H9 (cell line): Measurements from ENCODE around the gene PRR11. TPM values are rescaled to one million over a fixed set of nuclear protein-coding genes. Genes with fewer than 3 reads are reported as not detected.

Experiments used
- DNase-seq: peaks from one replicate; pipeline ENCODE4 v3.0.0-alpha.2; 2017
- H2AFZ ChIP-seq: one replicate; pipeline ENCODE4 v1.6.1; 2013; ENCODE audit warnings: mild to moderate bottlenecking, low read length, control low read depth, moderate library complexity
- H2AK5ac ChIP-seq: 2 replicates; pipeline ENCODE4 v1.6.1; 2013; ENCODE audit warnings: low read length, control low read depth, mixed read lengths; ENCODE audit not compliant: insufficient read length
- H2BK120ac ChIP-seq: one replicate; pipeline ENCODE4 v1.6.1; 2013; ENCODE audit warnings: low read depth, mild to moderate bottlenecking, low read length, control low read depth, inconsistent platforms; ENCODE audit not compliant: poor library complexity, severe bottlenecking
- H2BK12ac ChIP-seq: 2 replicates; pipeline ENCODE4 v1.6.1; 2013; ENCODE audit warnings: low read length, control low read depth, mixed read lengths, low read depth; ENCODE audit not compliant: insufficient read length
- H2BK15ac ChIP-seq: 2 replicates; pipeline ENCODE4 v1.6.1; 2013; ENCODE audit warnings: low read depth, low read length, control low read depth
- H2BK20ac ChIP-seq: one replicate; pipeline ENCODE4 v1.6.1; 2013; ENCODE audit warnings: low read depth, mild to moderate bottlenecking, low read length, control low read depth, inconsistent platforms; ENCODE audit not compliant: poor library complexity, severe bottlenecking
- H2BK5ac ChIP-seq: 2 replicates; pipeline ENCODE4 v1.6.1; 2013; ENCODE audit warnings: low read length, control low read depth, mixed read lengths; ENCODE audit not compliant: insufficient read length
- H3K14ac ChIP-seq: 2 replicates; pipeline ENCODE4 v1.6.1; 2013; ENCODE audit warnings: low read length, control low read depth; ENCODE audit not compliant: insufficient read depth
- H3K18ac ChIP-seq: 2 replicates; pipeline ENCODE4 v1.6.1; 2013; ENCODE audit warnings: low read depth, mild to moderate bottlenecking, mixed read lengths, low read length, control low read depth; ENCODE audit not compliant: insufficient read length
- H3K23ac ChIP-seq: 2 replicates; pipeline ENCODE4 v1.6.1; 2013; ENCODE audit warnings: low read length, control low read depth, mixed read lengths, low read depth; ENCODE audit not compliant: insufficient read length
- H3K23me2 ChIP-seq: 2 replicates; pipeline ENCODE4 v1.6.1; 2013; ENCODE audit warnings: low read depth, mild to moderate bottlenecking, mixed read lengths, low read length, control low read depth; ENCODE audit not compliant: insufficient read length, poor library complexity, severe bottlenecking
- H3K27ac ChIP-seq: 2 replicates; pipeline ENCODE4 v1.5.1; 2013; ENCODE audit warnings: low read length, control low read depth, mixed read lengths, low read depth; ENCODE audit not compliant: insufficient read length
- H3K27me3 ChIP-seq: 2 replicates; pipeline ENCODE4 v1.6.1; 2013; ENCODE audit warnings: low read length, control low read depth, inconsistent platforms; ENCODE audit not compliant: insufficient read depth
- H3K4ac ChIP-seq: 2 replicates; pipeline ENCODE4 v1.6.1; 2013; ENCODE audit warnings: low read depth, mild to moderate bottlenecking, control low read depth, inconsistent platforms, low read length, moderate library complexity
- H3K4me1 ChIP-seq: 2 replicates; pipeline ENCODE4 v1.6.1; 2013; ENCODE audit warnings: low read length, control low read depth, inconsistent platforms; ENCODE audit not compliant: insufficient read depth
- H3K4me2 ChIP-seq: 2 replicates; pipeline ENCODE4 v1.6.1; 2013; ENCODE audit warnings: low read length, control low read depth, mixed read lengths; ENCODE audit not compliant: insufficient read length, insufficient read depth
- H3K56ac ChIP-seq: 2 replicates; pipeline ENCODE4 v1.6.1; 2013; ENCODE audit warnings: low read depth, mild to moderate bottlenecking, mixed read lengths, low read length, control low read depth; ENCODE audit not compliant: insufficient read length
- H3K79me1 ChIP-seq: 2 replicates; pipeline ENCODE4 v1.6.1; 2013; ENCODE audit warnings: low read depth, mild to moderate bottlenecking, moderate library complexity, low read length, control low read depth, inconsistent platforms; ENCODE audit not compliant: insufficient read depth, poor library complexity, severe bottlenecking
- H3K79me2 ChIP-seq: 2 replicates; pipeline ENCODE4 v1.6.1; 2013; ENCODE audit warnings: low read length, control low read depth, inconsistent platforms; ENCODE audit not compliant: insufficient read depth
- H3K9ac ChIP-seq: 2 replicates; pipeline ENCODE4 v1.6.1; 2013; ENCODE audit warnings: low read length, control low read depth, mixed read lengths; ENCODE audit not compliant: insufficient read length; ENCODE audit errors: extremely low read depth
- H3K9me3 ChIP-seq: one replicate; pipeline ENCODE4 v1.6.1; 2013; ENCODE audit warnings: low read depth, low read length, inconsistent platforms; ENCODE audit not compliant: control insufficient read depth
- H3T11ph ChIP-seq: one replicate; pipeline ENCODE4 v1.6.1; 2013; ENCODE audit warnings: mild to moderate bottlenecking, low read length, control low read depth, inconsistent platforms
- H4K20me1 ChIP-seq: one replicate; pipeline ENCODE4 v1.6.1; 2013; ENCODE audit not compliant: control insufficient read depth, insufficient read length, insufficient read depth
- H4K5ac ChIP-seq: 2 replicates; pipeline ENCODE4 v1.6.1; 2013; ENCODE audit warnings: low read depth, mild to moderate bottlenecking, mixed read lengths, low read length, control low read depth; ENCODE audit not compliant: insufficient read length
- H4K8ac ChIP-seq: replicated peaks from 2 replicates; pipeline ENCODE4 v1.6.1; 2013; ENCODE audit warnings: low read length, control low read depth, mixed read lengths, low read depth; ENCODE audit not compliant: insufficient read length
- H4K91ac ChIP-seq: 2 replicates; pipeline ENCODE4 v1.6.1; 2013; ENCODE audit warnings: low read depth, mild to moderate bottlenecking, moderate library complexity, mixed read lengths, low read length, control low read depth; ENCODE audit not compliant: insufficient read length
- H3K27ac Mint-ChIP-seq, 3 experiments: 2 replicates in 2 of 3; 3 replicates in 1 of 3; pipeline ENCODE4 v1.8.0; 2020 to 2021; ENCODE audit warnings: mixed read lengths in 3 of 3, mild to moderate bottlenecking in 1 of 3, moderate library complexity in 1 of 3
- H3K27me3 Mint-ChIP-seq: 2 replicates; pipeline ENCODE4 v1.8.0; 2021; ENCODE audit warnings: low read depth, mild to moderate bottlenecking, moderate library complexity, mixed read lengths
- H3K36me3 Mint-ChIP-seq, 3 experiments: 2 replicates in 2 of 3; 3 replicates in 1 of 3; pipeline ENCODE4 v1.8.0; 2020 to 2021; ENCODE audit warnings: low read depth in 3 of 3, mixed read lengths in 3 of 3; ENCODE audit not compliant: insufficient read depth in 1 of 3
- H3K4me1 Mint-ChIP-seq, 2 experiments: 2 replicates each; pipeline ENCODE4 v1.8.0; 2020; ENCODE audit warnings: mixed read lengths in 2 of 2
- H3K4me3 Mint-ChIP-seq, 2 experiments: 2 replicates in 1 of 2; 3 replicates in 1 of 2; pipeline ENCODE4 v1.8.0; 2020 to 2021; ENCODE audit warnings: mild to moderate bottlenecking in 2 of 2, mixed read lengths in 2 of 2, moderate library complexity in 1 of 2
- H3K9me3 Mint-ChIP-seq, 2 experiments: 2 replicates in 1 of 2; 3 replicates in 1 of 2; pipeline ENCODE4 v1.8.0; 2020; ENCODE audit warnings: mild to moderate bottlenecking in 2 of 2, mixed read lengths in 2 of 2, moderate library complexity in 1 of 2
- WGBS: extraction: QIAGEN DNeasy Blood & Tissue Kit; methylation state at CpG from one replicate; pipeline ENCODE4 v1.1.7; 2013; ENCODE audit warnings: missing lambda C conversion rate, low lambda C conversion rate, mixed read lengths; ENCODE audit not compliant: insufficient read length; ENCODE audit errors: extremely low coverage; 5-methylcytosine and 5-hydroxymethylcytosine counted together
- total RNA-seq: library from RNA; stranded (reverse); gene quantifications from 2 replicates; pipeline ENCODE4 v1.2.1, GENCODE V29; 2021
- TF ChIP-seq, protein P1 (sequence below): fragments of 200-600 bp; sonication (generic); conservative IDR thresholded peaks from 3 replicates; pipeline ENCODE4 v1.8.0; 2021; ENCODE audit warnings: antibody characterized with exemption, mild to moderate bottlenecking

Gene PRR11
- total RNA-seq, 1 experiment from 2014 or later = 70.7 TPM

DNA sequence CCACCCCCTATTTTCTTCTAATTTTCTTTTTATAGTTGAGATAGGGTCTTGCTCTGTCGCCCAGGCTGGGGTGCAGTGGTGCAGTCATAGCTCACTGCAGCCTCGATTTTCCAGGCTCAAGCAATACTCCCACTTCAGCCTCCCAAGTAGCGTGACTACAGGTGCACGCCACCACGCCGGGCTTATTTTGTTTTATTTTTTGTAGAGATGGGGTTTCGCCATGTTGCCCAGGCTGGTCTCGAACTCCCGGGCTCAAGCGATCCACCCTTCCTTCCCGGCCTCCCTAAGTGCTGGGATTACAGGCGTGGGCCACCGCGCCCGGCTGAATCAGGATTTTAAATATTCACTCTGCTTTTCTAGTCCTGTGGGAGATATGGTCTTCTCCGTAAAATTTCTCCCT, 63.8 kb downstream of the PRR11 start:
- no peak overlapping the region for H3K4me2 ChIP-seq
- no peak overlapping the region for H3K9ac ChIP-seq
- Mint-ChIP-seq H3K4me3 (0 out of 5 replicates have a peak overlapping the region, but pooled peaks of 1 of the 2 experiments have one; percentile 29), H3K4me1 (peaks cover 6 to 7% of the 10 kb centered on the region in 2 experiments), H3K27ac (no peak overlapping the region), H3K36me3 (peaks cover 0 to 5% (median 0%) of the 10 kb centered on the region in 3 experiments; a peak in 3 of 7 replicates), H3K27me3 (peaks cover 4% of the 10 kb centered on the region; the same call in 1 of the 2 replicates), H3K9me3 (no peaks in the 10 kb centered on the region)
- H2BK20ac ChIP-seq = no peak overlapping the region
- H3K18ac ChIP-seq = no peak overlapping the region
- peaks cover 5% of the 10 kb centered on the region for H3K23me2 ChIP-seq
- no peak overlapping the region for H2BK120ac ChIP-seq
- no CpG with 5 or more reads among the region's 16 CpGs for WGBS
- H3K23ac ChIP-seq = no peak overlapping the region
- no peak overlapping the region for H3T11ph ChIP-seq
- H4K91ac ChIP-seq = no peak overlapping the region
- H2BK12ac ChIP-seq = no peak overlapping the region
- H4K5ac ChIP-seq = no peak overlapping the region
- H3K4me1 ChIP-seq = no peaks in the 10 kb centered on the region
- TF ChIP-seq, protein P1, sequence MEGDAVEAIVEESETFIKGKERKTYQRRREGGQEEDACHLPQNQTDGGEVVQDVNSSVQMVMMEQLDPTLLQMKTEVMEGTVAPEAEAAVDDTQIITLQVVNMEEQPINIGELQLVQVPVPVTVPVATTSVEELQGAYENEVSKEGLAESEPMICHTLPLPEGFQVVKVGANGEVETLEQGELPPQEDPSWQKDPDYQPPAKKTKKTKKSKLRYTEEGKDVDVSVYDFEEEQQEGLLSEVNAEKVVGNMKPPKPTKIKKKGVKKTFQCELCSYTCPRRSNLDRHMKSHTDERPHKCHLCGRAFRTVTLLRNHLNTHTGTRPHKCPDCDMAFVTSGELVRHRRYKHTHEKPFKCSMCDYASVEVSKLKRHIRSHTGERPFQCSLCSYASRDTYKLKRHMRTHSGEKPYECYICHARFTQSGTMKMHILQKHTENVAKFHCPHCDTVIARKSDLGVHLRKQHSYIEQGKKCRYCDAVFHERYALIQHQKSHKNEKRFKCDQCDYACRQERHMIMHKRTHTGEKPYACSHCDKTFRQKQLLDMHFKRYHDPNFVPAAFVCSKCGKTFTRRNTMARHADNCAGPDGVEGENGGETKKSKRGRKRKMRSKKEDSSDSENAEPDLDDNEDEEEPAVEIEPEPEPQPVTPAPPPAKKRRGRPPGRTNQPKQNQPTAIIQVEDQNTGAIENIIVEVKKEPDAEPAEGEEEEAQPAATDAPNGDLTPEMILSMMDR = no peak
- H2BK15ac ChIP-seq = no peak overlapping the region
- no peak overlapping the region for H2BK5ac ChIP-seq
- no peaks in the 10 kb centered on the region for H3K79me2 ChIP-seq
- H2AFZ ChIP-seq = no peak overlapping the region
- no peaks in the 10 kb centered on the region for H4K20me1 ChIP-seq
- H3K56ac ChIP-seq = no peak overlapping the region
- no peak overlapping the region for H2AK5ac ChIP-seq
- no peak for DNase-seq
- no peaks in the 10 kb centered on the region for H3K79me1 ChIP-seq
- no peak overlapping the region for H3K27ac ChIP-seq
- no peaks in the 10 kb centered on the region for H3K9me3 ChIP-seq
- H3K27me3 ChIP-seq = no peaks in the 10 kb centered on the region
- H3K4ac ChIP-seq = no peak overlapping the region
- H3K14ac ChIP-seq = no peak overlapping the region
- no peak overlapping the region for H4K8ac ChIP-seq
